ENCODE results near the gene EARS2. TPM values are rescaled to one million over a fixed set of nuclear protein-coding genes. Genes with fewer than 3 reads are reported as not detected.

Gene EARS2
- total RNA-seq, 4 donors from 2014 or later = 10.9 to 32.0 (median 14.0) TPM

GRCh38 chr16:23587726-23588125, 30.6 kb upstream of the EARS2 start:
- no peak for TF ChIP-seq CTCF (IDR thresholded peaks at IDR 0.05; ENCODE audit: low read depth)

GRCh38 chr16:23584186-23585076, 27.3 kb upstream of the EARS2 start:
- no peak for TF ChIP-seq CTCF (IDR thresholded peaks at IDR 0.05; ENCODE audit: low read depth)

- no peak for TF ChIP-seq CTCF (IDR thresholded peaks at IDR 0.05; ENCODE audit: low read depth)
Observed at GRCh38 chr16:23581764-23582163, 24.6 kb upstream of the EARS2 start.

- no peak for TF ChIP-seq CTCF (IDR thresholded peaks at IDR 0.05; ENCODE audit: low read depth)
Observed at GRCh38 chr16:23580391-23580790, 23.2 kb upstream of the EARS2 start.

- no peak for TF ChIP-seq CTCF (IDR thresholded peaks at IDR 0.05; ENCODE audit: low read depth)
Observed at GRCh38 chr16:23579371-23579770, 22.2 kb upstream of the EARS2 start.

GRCh38 chr16:23578101-23578830, 21.1 kb upstream of the EARS2 start:
- no peak for TF ChIP-seq CTCF (IDR thresholded peaks at IDR 0.05; ENCODE audit: low read depth)

GRCh38 chr16:23577493-23577892, 20.3 kb upstream of the EARS2 start:
- TF ChIP-seq CTCF (IDR thresholded peaks at IDR 0.05; ENCODE audit: low read depth) = no peak
